Right lobe of liver (tissue), 4 donors: ENCODE data around the gene VEZT.

Experiments
- CTCF ChIP-seq, 4 donors: fragments of 200-600 bp in 3 of 4; fragments of 450-650 bp in 1 of 4; IDR thresholded peaks; one replicate each; pipeline versions ENCODE4 v1.5.1 to v1.8.0; 2016 to 2022; ENCODE audit warnings: antibody characterized with exemption in 4 of 4, mild to moderate bottlenecking in 2 of 4
- POLR2A ChIP-seq: fragments of 450-650 bp; IDR thresholded peaks from one replicate; pipeline ENCODE4 v1.6.1; 2017; ENCODE audit warnings: antibody characterized with exemption, mild to moderate bottlenecking
- donor health status: DM: no; HTN: no; CAD: no.
- donor health status: DM: no; HTN: no; CAD: no.
- donor health status: DM: no; HTN: yes; CAD: no.

DNA sequence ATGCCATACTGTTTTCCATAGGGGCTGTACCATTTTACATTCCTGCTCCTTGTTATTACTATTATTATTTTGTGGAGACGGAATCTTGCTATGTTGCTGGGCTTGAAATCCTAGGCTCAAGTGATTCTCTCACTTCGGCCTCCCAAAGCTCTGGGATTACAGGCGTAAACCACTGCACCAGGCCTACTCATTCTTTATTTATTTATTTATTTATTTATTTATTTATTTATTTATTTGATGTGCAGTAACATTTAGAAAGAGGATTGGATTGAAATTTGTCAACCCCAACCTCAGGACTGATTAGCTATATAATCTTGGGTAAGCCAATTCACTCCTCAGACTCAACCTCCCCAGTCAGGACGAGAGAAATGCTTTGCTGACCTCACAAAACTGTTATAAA, 107.9 kb downstream of the VEZT start:
- TF ChIP-seq POLR2A: no peak
- TF ChIP-seq CTCF (IDR thresholded peaks at IDR 0.05): no peak
